HG02973 (cell line): ENCODE measurements around the gene LILRB3.
"Not testable (repeated sequence)": the region's sequence is repeated elsewhere in the genome, so short reads cannot be mapped to it uniquely, and the experiment has no call there.

Source experiments
- ATAC-seq: cut with Tn5 transposase; IDR thresholded peaks from one replicate; pipeline ENCODE4 v1.9.1; 2021; ENCODE audit warnings: moderate library complexity; ENCODE audit not compliant: unreplicated experiment

Gene LILRB3

GRCh38 chr19:54214217-54214616 is 8.6 kb downstream of the LILRB3 start:
- ATAC-seq: not testable (repeated sequence)

GRCh38 chr19:54211235-54211634 is 11.6 kb downstream of the LILRB3 start:
- no peak for ATAC-seq

GRCh38 chr19:54209811-54210494 is 12.9 kb downstream of the LILRB3 start:
- ATAC-seq: no peak

GRCh38 chr19:54209058-54209810 is 13.6 kb downstream of the LILRB3 start:
- ATAC-seq: no peak

GRCh38 chr19:54208784-54209057 is 14.1 kb downstream of the LILRB3 start:
- ATAC-seq: no peak

GRCh38 chr19:54207983-54208783 is 14.6 kb downstream of the LILRB3 start:
- ATAC-seq: peak; percentile 43

GRCh38 chr19:54207676-54207982 is 15.2 kb downstream of the LILRB3 start:
- ATAC-seq: no peak

- ATAC-seq: not testable (repeated sequence)
Observed at GRCh38 chr19:54207193-54207592, 15.6 kb downstream of the LILRB3 start.

GRCh38 chr19:54206831-54207177 is 16.0 kb downstream of the LILRB3 start:
- no peak for ATAC-seq

GRCh38 chr19:54206030-54206830 is 16.6 kb downstream of the LILRB3 start:
- no peak for ATAC-seq

- ATAC-seq: no peak
Observed at GRCh38 chr19:54204767-54205468, 17.9 kb downstream of the LILRB3 start.

- no peak for ATAC-seq
Observed at GRCh38 chr19:54203151-54203611, 19.6 kb downstream of the LILRB3 start.

- no peak for ATAC-seq
Observed at GRCh38 chr19:54201980-54202379, 20.8 kb downstream of the LILRB3 start.

- ATAC-seq: no peak
Observed at GRCh38 chr19:54201172-54201701, 21.6 kb downstream of the LILRB3 start.

- no peak for ATAC-seq
Observed at GRCh38 chr19:54199401-54199800, 23.4 kb downstream of the LILRB3 start.

GRCh38 chr19:54197121-54197520 is 25.7 kb downstream of the LILRB3 start:
- no peak for ATAC-seq

- no peak for ATAC-seq
Observed at GRCh38 chr19:54196536-54196935, 26.3 kb downstream of the LILRB3 start.

GRCh38 chr19:54194463-54194862 is 28.3 kb downstream of the LILRB3 start:
- not testable (repeated sequence) for ATAC-seq

GRCh38 chr19:54193011-54193410 is 29.8 kb downstream of the LILRB3 start:
- ATAC-seq: no peak

- ATAC-seq: no peak
Observed at GRCh38 chr19:54191811-54192453, 30.9 kb downstream of the LILRB3 start.
